DMS153 (cell line): ENCODE results near the gene CCK.

Experiments
- DNase-seq: peaks from one replicate; lab custom pipeline; 2025; lab: John Stamatoyannopoulos, UW

CCK gene

DNA sequence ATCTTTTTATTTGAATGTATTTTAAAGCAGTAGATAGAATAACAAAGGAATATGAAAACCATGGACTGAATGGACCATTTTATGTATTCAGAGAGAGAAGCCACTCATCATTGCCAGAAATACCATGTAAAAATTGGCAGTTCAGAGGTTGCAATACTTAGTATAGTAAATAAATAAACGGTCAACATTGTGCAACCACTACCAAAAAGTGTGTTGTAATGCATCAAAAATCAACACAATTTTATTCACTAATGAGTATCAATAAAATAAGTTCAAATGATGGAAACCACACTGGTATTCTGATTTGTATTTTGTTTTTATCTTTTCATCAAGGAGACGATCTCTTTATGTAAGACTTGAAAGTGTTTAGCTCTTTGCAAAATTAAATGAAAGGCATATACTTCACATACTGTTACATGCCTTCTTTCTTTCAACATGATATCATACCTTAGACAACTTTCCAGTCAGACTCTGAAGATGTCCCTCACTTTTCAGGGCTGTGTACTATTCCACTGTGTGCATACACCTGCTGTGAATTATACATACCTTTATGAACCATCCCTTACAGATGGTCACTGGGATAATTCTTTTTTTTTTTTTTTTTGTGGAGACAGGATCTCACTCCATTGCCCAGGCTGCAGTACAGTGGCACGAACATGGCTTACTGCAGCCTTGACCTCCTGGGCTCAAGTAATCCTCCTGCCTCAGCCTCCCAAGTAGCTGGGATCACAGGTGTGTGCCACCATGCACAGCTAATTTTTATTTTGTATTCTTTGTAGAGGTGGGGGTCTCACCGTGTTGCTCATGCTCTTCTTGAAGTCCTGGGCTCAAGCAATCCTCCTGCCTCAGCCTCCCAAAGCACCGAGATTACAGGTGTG is 40.3 kb downstream of the CCK start:
- DNase-seq = no peak

DNA sequence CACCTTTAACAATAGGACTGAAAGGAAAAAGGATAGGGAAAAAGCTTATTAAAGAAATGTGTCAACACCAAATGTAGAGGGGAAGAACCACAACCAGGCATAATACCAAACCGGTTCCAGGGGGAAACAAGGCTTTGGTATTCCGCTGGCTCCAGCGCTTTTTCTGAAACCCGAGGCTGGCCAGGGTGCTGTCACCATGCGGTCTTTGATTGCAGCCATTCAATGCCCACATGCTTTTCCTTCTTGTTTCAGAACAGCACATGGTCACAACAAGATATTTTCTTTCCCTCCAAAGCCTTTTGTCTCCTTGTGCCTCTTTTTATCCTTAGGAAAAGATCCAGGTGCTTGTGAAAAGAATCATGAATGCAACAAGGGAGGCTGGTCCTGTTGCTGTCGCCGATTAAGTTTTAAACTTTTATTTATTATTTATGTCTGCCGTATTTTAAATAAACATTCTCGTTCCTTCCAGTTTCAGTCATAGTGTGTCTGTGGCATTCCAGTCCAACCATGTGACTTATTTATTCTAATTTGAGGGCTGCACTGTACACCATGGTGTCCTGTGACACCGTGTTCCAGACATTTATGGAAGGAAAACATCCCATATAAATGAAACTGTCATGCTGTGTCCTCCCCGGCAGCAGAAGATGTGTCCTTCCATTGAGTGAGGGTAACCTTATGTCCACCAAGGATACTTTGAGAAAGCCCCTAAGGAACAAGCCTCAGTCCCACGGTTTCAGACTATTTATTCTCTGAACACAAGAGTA is 41.1 kb downstream of the CCK start:
- DNase-seq = no peak

DNA sequence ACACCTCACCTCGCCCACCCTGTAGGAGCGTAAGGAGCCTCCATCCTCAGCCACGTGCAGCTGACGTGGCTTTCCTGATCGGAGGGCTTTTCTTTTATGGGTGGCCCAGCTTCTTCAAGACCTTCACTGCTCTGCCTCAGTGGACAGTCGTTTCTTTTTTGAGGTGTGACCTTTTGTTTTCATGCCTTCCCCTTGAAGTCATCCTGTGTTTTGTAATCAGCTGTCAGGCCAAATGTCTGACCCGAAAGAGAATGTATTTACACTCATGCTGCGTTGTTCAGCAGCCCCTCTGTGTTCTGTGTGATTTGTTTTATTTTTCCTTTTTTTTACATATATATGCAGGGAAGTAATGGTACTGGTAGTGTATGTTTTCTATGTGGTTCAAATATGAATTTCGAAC is 41.8 kb downstream of the CCK start:
- no peak for DNase-seq

DNA sequence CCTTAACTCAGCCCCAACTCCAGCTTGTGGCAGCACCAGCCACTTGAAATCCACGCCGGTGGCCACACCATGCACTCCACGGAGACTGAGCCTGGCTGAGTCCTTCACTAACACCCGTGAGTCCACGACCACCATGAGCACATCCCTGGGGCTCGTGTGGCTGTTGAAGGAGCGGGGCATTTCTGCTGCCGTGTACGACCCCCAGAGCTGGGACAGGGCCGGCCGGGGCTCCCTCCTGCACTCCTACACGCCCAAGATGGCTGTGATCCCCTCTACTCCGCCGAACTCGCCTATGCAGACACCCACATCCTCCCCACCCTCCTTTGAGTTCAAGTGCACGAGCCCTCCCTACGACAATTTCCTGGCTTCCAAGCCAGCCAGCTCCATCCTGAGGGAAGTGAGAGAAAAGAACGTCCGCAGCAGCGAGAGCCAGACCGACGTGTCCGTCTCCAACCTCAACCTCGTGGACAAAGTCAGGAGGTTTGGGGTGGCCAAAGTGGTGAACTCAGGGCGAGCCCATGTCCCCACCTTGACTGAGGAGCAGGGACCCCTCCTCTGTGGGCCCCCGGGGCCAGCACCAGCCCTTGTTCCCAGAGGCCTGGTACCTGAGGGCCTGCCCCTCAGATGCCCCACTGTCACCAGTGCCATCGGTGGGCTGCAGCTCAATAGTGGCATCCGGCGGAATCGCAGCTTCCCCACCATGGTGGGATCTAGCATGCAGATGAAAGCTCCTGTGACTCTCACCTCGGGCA is 42.9 kb downstream of the CCK start:
- DNase-seq = no peak

DNA sequence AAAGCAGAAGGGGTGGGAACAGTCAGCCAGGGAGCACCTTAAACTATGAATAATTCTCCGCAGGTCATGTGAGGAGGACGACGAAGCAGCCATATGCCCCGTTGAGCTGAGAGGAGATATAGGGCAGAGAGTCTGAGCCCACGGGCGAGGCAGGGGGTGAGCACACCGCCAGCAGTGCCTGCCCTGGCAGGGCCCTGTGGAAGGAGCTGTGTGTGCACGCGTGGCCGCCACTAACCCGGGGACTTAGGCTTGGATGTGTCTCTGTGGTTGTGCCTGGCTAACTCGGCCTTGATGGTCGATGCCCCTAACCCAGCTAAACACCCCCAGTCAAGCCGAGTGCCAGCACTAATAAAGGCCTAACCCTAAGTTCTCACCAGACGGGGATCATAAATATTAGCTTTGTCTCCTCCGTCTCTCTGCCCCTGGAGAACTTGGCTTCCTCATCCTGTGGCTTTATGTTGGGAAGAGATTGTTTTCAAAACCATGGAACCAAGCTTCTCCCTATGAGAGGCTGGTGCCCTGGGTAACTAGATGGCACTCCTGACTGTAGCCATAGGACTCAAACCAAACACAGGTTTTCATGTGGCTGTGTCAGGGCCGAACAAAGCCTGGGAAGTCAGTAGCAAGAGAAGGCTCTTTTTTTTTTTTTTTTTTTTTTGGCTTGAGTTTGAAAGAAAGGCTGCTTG is 45.4 kb downstream of the CCK start:
- DNase-seq = no peak

DNA sequence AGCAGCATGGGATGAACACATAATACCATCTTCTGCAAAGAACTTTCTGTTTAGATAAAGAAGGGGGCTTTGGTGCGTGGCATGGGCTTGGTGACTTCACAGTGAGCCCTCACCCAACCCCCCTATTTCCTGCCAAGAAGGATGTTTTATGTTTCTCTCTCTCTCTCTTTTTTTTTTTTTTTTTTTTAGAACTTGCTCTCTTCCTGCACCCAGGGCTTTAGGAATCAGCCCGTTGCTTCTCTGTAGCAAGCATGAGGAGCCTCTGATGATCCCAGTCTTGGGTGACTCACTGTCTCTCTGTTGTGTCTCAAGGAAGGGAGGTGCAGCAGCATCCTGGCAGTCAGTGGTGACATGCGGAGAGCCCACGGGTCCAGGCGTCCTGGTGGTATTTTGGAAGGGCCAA is 49.1 kb downstream of the CCK start:
- no peak for DNase-seq

DNA sequence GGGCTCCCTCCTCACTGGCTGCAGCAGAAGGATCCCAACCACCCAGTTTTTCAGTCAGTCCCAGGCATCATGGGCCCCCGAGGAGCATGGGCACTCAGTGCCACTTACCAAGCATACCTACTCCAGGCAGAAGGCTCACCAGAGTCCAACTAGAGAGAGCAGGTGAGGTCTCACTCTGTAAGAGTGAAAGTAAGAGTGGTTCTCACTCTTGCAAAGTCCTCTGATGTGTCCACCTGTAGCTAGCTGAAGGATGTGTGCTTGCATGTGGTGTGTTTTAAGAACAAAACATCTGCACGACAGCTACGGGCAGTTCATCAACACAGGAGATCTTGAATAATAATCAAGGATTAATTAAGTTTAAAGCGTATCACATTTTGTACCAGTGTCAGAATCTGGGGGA is 49.7 kb downstream of the CCK start:
- no peak for DNase-seq

DNA sequence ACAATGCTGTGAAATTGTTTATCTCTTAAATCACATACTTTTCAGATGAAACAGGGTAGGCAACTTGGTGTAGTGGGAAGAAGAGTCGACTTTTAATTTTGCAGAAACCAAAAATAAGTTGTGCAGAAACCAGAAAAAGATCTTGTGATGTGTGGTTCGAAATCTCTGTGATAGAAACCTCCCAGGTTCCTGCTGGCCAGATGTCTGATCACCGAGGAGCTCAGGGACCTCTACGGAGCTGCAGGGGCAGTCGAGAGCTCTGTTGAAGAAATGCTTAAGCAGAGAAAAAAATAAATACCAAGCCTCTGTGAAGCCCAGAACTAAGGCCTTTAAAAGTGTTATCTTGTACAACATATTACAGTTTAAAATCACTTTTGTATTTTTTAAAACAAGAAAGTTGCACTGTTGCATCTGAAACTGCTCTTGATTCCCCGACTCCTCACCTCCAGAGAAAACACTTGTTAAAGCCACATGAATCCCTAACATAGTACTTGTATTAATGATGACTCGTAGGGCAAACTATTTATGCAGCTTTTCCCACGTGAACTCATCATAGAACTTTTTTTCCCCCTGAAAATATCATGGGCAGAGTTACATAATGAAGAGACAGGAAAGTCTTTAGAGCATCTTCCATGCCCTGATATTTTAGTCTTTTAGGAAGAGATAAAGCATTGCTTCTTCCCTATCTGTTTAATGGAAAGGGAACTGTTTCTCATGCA is 51.3 kb downstream of the CCK start:
- DNase-seq = no peak

DNA sequence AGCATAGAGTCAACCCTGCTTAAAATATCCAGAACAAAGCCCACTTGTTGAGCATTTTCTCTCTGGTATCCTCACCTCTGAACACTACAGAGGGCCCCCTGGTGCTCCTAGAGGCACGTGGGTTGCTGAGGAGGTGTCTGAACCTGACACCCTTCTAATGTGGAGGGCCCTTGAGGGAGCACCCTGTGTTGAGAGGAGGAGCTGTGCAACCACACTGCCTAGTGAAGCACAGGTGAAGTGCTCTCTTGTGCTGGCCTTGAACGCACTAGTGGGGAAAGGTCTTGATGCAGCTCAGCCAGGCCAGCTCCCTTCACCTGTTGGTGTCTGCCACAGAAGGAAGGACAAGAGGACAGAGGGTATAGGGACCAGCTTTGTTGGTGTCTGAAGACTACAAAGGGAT is 51.9 kb downstream of the CCK start:
- no peak for DNase-seq

DNA sequence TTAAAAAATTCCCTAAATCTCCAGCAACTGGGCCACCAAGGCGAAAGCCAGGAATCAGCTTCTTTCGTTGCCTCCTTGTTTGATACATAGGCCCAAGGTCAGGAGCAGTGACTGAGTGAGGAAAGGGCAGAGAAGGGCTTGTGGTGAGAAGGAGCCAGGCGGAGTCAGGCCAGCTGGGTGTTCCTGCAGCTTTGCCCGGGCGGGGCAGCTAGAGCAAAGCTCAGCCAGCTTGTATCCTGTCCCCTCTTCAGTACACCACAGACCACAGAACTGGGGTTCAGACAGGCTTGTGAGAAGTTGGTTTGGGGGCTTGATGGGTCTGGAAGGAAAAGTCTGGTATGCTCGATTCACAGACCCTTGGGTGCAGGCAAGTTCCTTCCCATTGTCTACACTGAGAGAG is 52.6 kb downstream of the CCK start:
- no peak for DNase-seq

DNA sequence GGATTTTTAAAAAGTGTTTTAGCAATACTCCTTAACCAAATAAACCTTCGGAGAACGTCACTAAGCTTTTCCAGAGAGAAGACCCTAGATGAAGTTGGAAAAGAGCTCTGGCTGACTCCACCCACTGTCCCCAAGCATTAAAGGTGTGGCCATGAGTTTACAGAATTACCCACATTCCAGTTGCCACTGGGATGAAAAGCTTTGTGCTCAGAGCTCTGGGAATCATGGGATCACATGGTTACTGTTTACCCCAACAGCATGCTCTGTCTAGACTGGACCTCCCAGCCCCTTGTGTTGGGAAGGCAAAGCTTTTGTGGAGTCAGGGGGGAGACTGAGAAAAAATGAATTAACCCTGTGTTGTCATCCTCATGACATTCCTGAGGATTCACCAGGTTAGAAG is 55.3 kb downstream of the CCK start:
- no peak for DNase-seq

DNA sequence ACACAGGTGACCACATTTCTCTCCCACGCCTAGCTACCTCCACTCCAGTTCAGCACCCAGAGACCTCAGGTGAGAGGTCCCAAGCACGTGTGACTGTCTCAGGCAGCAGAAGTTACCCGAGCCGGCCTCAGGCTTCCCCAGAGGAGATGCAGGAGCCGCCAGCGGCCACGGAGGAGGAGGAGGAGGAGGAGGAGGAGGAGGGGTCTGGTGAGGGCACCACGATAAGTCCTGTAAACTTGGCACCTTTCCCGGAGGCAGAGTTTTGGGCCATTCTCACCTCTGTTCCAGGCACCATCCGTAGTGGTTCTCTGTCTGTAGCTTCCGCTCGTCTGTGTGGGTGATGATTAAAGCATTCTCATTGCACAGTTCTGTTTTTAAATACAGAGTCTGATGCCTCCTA is 56.1 kb downstream of the CCK start:
- DNase-seq = no peak
